GM12878 (cell line): ENCODE measurements around the gene DMRT2. TPM values are rescaled to one million over a fixed set of nuclear protein-coding genes. Genes with fewer than 3 reads are reported as not detected.

Source experiments
- ATAC-seq: fragments of 200-7000 bp; cut with Tn5 transposase; 3 replicates; pipeline ENCODE4 v1.9.1; 2020; ENCODE audit warnings: mild to moderate bottlenecking, moderate library complexity
- BruUV-seq: library from RNA; stranded (reverse); fragments of 400-500 nt; replicated peaks from 2 replicates; lab custom pipeline; 2021; lab: Mats Ljungman, UMichigan
- CTCF ChIA-PET: fragments of 300-600 bp; sonication (Branson Sonifier 250); formaldehyde crosslinking; extraction: SDS; loops from one replicate; lab custom pipeline; 2021; ENCODE audit warnings: inconsistent platforms; lab: Yijun Ruan, JAX
- POLR2A ChIA-PET: fragments of 350-600 bp; formaldehyde crosslinking; extraction: SDS; loops from one replicate; lab custom pipeline; 2021; ENCODE audit warnings: inconsistent platforms; lab: Charles Lee
- RAD21 ChIA-PET: fragments of 300-600 bp; sonication (Branson Sonifier 250); formaldehyde crosslinking; loops from one replicate; lab custom pipeline; 2023; ENCODE audit warnings: antibody characterized with exemption; ENCODE audit not compliant: unreplicated experiment; lab: Charles Lee
- SMC1A ChIA-PET: fragments of 300-600 bp; sonication (Branson Sonifier 250); formaldehyde crosslinking; loops from one replicate; lab custom pipeline; 2023; ENCODE audit not compliant: unreplicated experiment, uncharacterized antibody; lab: Charles Lee
- DNase-seq: peaks from one replicate; pipeline ENCODE4 v3.0.0-alpha.2; 2011; ENCODE audit warnings: low read depth, low spot score
- FAIRE-seq: peaks from 3 replicates; lab custom pipeline; 2011; peaks lifted over from hg19 to GRCh38; lab: Jason Lieb, UNC
- H2AFZ ChIP-seq: 2 replicates; pipeline ENCODE4 v1.6.0; 2011; ENCODE audit warnings: low read depth, low read length, control low read depth; ENCODE audit not compliant: control insufficient read depth
- H3K27ac ChIP-seq: 2 replicates; pipeline ENCODE4 v1.5.1; 2011; ENCODE audit warnings: control low read depth; ENCODE audit not compliant: control insufficient read depth, insufficient read depth
- H3K27me3 ChIP-seq, 2 experiments: replicated peaks in 1 of 2; 2 replicates each; pipeline versions ENCODE4 v1.6.0 to v1.6.1; 2011; ENCODE audit warnings: low read length in 1 of 2; ENCODE audit not compliant: control insufficient read depth in 2 of 2, insufficient read depth in 2 of 2
- H3K36me3 ChIP-seq, 2 experiments: 2 replicates each; pipeline ENCODE4 v1.5.1; 2011; ENCODE audit warnings: low read length in 1 of 2; ENCODE audit not compliant: control insufficient read depth in 2 of 2, insufficient read depth in 2 of 2
- H3K4me1 ChIP-seq: 2 replicates; pipeline ENCODE4 v1.6.1; 2011; ENCODE audit warnings: mild to moderate bottlenecking, low read length, moderate library complexity, mixed read lengths; ENCODE audit not compliant: control insufficient read depth, insufficient read depth
- H3K4me2 ChIP-seq: 2 replicates; pipeline ENCODE4 v1.6.0; 2011; ENCODE audit warnings: control low read depth; ENCODE audit not compliant: control insufficient read depth, insufficient read depth
- H3K4me3 ChIP-seq: fragments of 200-600 bp; sonication (generic); 2 replicates; pipeline ENCODE4 v1.5.1; 2016
- H3K79me2 ChIP-seq: 2 replicates; pipeline ENCODE4 v1.6.0; 2011; ENCODE audit warnings: low read length; ENCODE audit not compliant: control insufficient read depth, insufficient read depth
- H3K9ac ChIP-seq: 2 replicates; pipeline ENCODE4 v1.8.0; 2011; ENCODE audit warnings: low read length, control low read depth, mixed read lengths; ENCODE audit not compliant: control insufficient read depth, insufficient read depth
- H3K9me3 ChIP-seq: replicated peaks from 3 replicates; pipeline ENCODE4 v1.5.1; 2011; ENCODE audit warnings: mild to moderate bottlenecking, low read length; ENCODE audit not compliant: control insufficient read depth, insufficient read depth
- H4K20me1 ChIP-seq: 2 replicates; pipeline ENCODE4 v1.6.0; 2011; ENCODE audit not compliant: control insufficient read depth, insufficient read depth
- JUNB ChIP-seq: IDR thresholded peaks from 2 replicates; pipeline ENCODE4 v1.6.1; 2016; ENCODE audit warnings: antibody characterized with exemption, mild to moderate bottlenecking
- SPI1 ChIP-seq: IDR thresholded peaks from 2 replicates; pipeline ENCODE4 v1.6.1; 2011; ENCODE audit warnings: low read depth, mild to moderate bottlenecking, low read length, moderate library complexity, borderline replicate concordance; ENCODE audit not compliant: insufficient read depth
- ZNF24 ChIP-seq: fragments of 450-650 bp; IDR thresholded peaks from 2 replicates; pipeline ENCODE4 v1.6.1; 2017; ENCODE audit warnings: antibody characterized with exemption, mild to moderate bottlenecking
- WGBS: methylation state at CpG from one replicate; pipeline ENCODE4 v1.1.6; 2016; ENCODE audit warnings: low lambda C conversion rate; ENCODE audit not compliant: insufficient replicate concordance, insufficient coverage; ENCODE audit errors: missing lambda C conversion rate; 5-methylcytosine and 5-hydroxymethylcytosine counted together
- in situ Hi-C: fragments of 300-500 bp; cut with MboI; formaldehyde crosslinking; loops from 9 replicates; pipeline ENCODE4 v1.14.3; 2018; ENCODE audit warnings: mixed read lengths
- intact Hi-C: fragments of 100-400 bp; cut with micrococcal nuclease; formaldehyde crosslinking; loops from one replicate; pipeline ENCODE4 v1.14.2; 2022; ENCODE audit not compliant: unreplicated experiment
- polyA plus RNA-seq, 11 experiments: library from polyadenylated mRNA; depleted of rRNA in 4 of 11; unstranded in 6 of 11; stranded (reverse) in 5 of 11; fragments of >200 nt; fragmentation: Nextera tagmentation in 4 of 11; fragmentation: Illumina TruSeq in 1 of 11; extraction: Ambion mirVana in 4 of 11; extraction: Trizol in 1 of 11; gene quantifications; 1 replicate in 1 of 11; 2 replicates in 10 of 11; pipeline versions ENCODE4 v1.2.1 to v1.2.3, GENCODE V29; 2011 to 2016; ENCODE audit warnings: inconsistent platforms in 2 of 11, missing spikeins in 2 of 11, low read depth in 1 of 11
- total RNA-seq, 4 experiments: library from RNA; depleted of rRNA in 3 of 4; stranded (reverse); fragments of >200 nt in 3 of 4; fragmentation: Illumina TruSeq in 1 of 4; extraction: Trizol in 1 of 4; gene quantifications; 2 replicates each; pipeline versions ENCODE4 v1.2.1 to v1.2.3, GENCODE V29; 2013 to 2021

The DMRT2 gene
- total and polyA plus RNA-seq, 10 of the 15 experiments (the other 5 are each of a cell fraction or from before 2014, with no cell fraction given), result 0.08 to 50.2 (median 0.69) TPM

GRCh38 chr9:1046639-1047572, 3.3 kb upstream of the DMRT2 start:
- Histone ChIP-seq H3K4me2 (peak overlapping the region; percentile 89), H2AFZ (no peak overlapping the region), H3K9me3 (peaks cover 3% of the 10 kb centered on the region; the same call in 2 of the 3 replicates), H3K4me1 (no peaks in the 10 kb centered on the region), H4K20me1 (no peaks in the 10 kb centered on the region), H3K27me3 (peaks cover 10 to 41% of the 10 kb centered on the region in 2 experiments), H3K9ac (no peak overlapping the region), H3K36me3 (no peaks in the 10 kb centered on the region), H3K79me2 (no peaks in the 10 kb centered on the region), H3K4me3 (0 out of 2 replicates have a peak overlapping the region, but pooled peaks have one; percentile 43), H3K27ac (no peak overlapping the region)
- intact Hi-C loops (no loop called here), in situ Hi-C loops (no loop called here)
- ChIA-PET POLR2A (interaction anchor here (0.8 to 2.0 kb wide), 4 partner anchors 9 to 406 kb away, joined by 3 to 6 read pairs (median 3); no protein-coding TSS in a partner anchor), RAD21 (interaction anchor here (1.1 to 2.6 kb wide), 7 partner anchors 9 to 825 kb away, joined by 3 to 11 read pairs (median 4); no protein-coding TSS in a partner anchor), CTCF (interaction anchor here (1.0 to 3.8 kb wide), 3 partner anchors 9 to 38 kb away, joined by 3 to 14 read pairs (median 5); no protein-coding TSS in a partner anchor), SMC1A (interaction anchor here (0.8 to 2.5 kb wide), 9 partner anchors 9 to 355 kb away, joined by 3 to 17 read pairs (median 5); no protein-coding TSS in a partner anchor)
- 44% methylated on average over 34 of the region's 36 CpGs for WGBS
- FAIRE-seq (no peak), ATAC-seq (no peak), DNase-seq (no peak)
- TF ChIP-seq SPI1, result no peak
- no peak for TF ChIP-seq ZNF24
- TF ChIP-seq JUNB, result no peak
- BruUV-seq, result no TSS peak
